CD4-positive, alpha-beta T cell (primary cell): ENCODE measurements around the gene FBXW11. TPM values are rescaled to one million over a fixed set of nuclear protein-coding genes. Genes with fewer than 3 reads are reported as not detected.

ENCODE experiments used
- ATAC-seq: fragments of 200-7000 bp; cut with Tn5 transposase; one replicate; pipeline ENCODE4 v1.10.0; 2022; ENCODE audit warnings: mild to moderate bottlenecking; ENCODE audit not compliant: poor library complexity
- CTCF ChIA-PET: fragments of 350-600 bp; sonication (Branson Sonifier 250); formaldehyde crosslinking; loops from one replicate; lab custom pipeline; 2021; ENCODE audit warnings: antibody characterized with exemption, inconsistent platforms; lab: Charles Lee
- POLR2A ChIA-PET: fragments of 350-600 bp; sonication (Branson Sonifier 250); formaldehyde crosslinking; loops from one replicate; lab custom pipeline; 2021; ENCODE audit warnings: antibody characterized with exemption, inconsistent platforms; lab: Charles Lee
- DNase-seq, 14 experiments: peaks; one replicate each; pipeline ENCODE4 v3.0.0-alpha.2; 2013 to 2020; ENCODE audit warnings: mixed read lengths in 2 of 14
- H3K27ac ChIP-seq, 2 donors: one replicate each; pipeline versions ENCODE4 v1.5.1 to v1.7.0; 2013; ENCODE audit warnings: low read length in 2 of 2, low read depth in 1 of 2, mild to moderate bottlenecking in 1 of 2
- H3K27me3 ChIP-seq, 2 experiments: 1 replicate in 1 of 2; 2 replicates in 1 of 2; pipeline versions ENCODE4 v1.6.1 to v1.7.0; 2013; ENCODE audit warnings: low read length in 2 of 2, control low read depth in 1 of 2, mild to moderate bottlenecking in 1 of 2, moderate library complexity in 1 of 2; ENCODE audit not compliant: insufficient read depth in 2 of 2, control insufficient read depth in 1 of 2
- H3K36me3 ChIP-seq: one replicate; pipeline ENCODE4 v1.6.1; 2013; ENCODE audit warnings: low read length, control low read depth; ENCODE audit not compliant: insufficient read depth
- H3K4me1 ChIP-seq: one replicate; pipeline ENCODE4 v1.6.1; 2013; ENCODE audit warnings: low read length, control low read depth; ENCODE audit not compliant: insufficient read depth
- H3K4me3 ChIP-seq: one replicate; pipeline ENCODE4 v1.5.1; 2013; ENCODE audit warnings: mild to moderate bottlenecking, low read length, moderate library complexity
- H3K9me3 ChIP-seq, 2 experiments: 1 replicate in 1 of 2; 2 replicates in 1 of 2; pipeline versions ENCODE4 v1.6.1 to v1.7.0; 2013; ENCODE audit warnings: low read length in 2 of 2, mild to moderate bottlenecking in 2 of 2, control low read depth in 1 of 2, moderate library complexity in 1 of 2; ENCODE audit not compliant: control insufficient read depth in 1 of 2, insufficient read depth in 1 of 2
- H3K27ac Mint-ChIP-seq: one replicate; pipeline ENCODE4 v1.8.0; 2020; ENCODE audit warnings: mixed read lengths
- H3K27me3 Mint-ChIP-seq: one replicate; pipeline ENCODE4 v1.8.0; 2021; ENCODE audit warnings: mixed read lengths
- H3K36me3 Mint-ChIP-seq: one replicate; pipeline ENCODE4 v1.8.0; 2021; ENCODE audit warnings: low read depth, mixed read lengths
- H3K4me1 Mint-ChIP-seq: one replicate; pipeline ENCODE4 v1.8.0; 2021; ENCODE audit warnings: low read depth, mixed read lengths
- H3K4me3 Mint-ChIP-seq: one replicate; pipeline ENCODE4 v1.8.0; 2020; ENCODE audit warnings: mild to moderate bottlenecking, mixed read lengths
- H3K9me3 Mint-ChIP-seq: one replicate; pipeline ENCODE4 v1.8.0; 2020; ENCODE audit warnings: mixed read lengths
- CTCF ChIP-seq: fragments of 200-600 bp; IDR thresholded peaks from one replicate; pipeline ENCODE4 v1.8.0; 2022; ENCODE audit warnings: antibody characterized with exemption, mild to moderate bottlenecking
- intact Hi-C, 2 experiments: fragments of 100-400 bp; cut with DNase I in 1 of 2; cut with micrococcal nuclease in 1 of 2; formaldehyde crosslinking; loops; one replicate each; pipeline versions ENCODE4 v1.15.1 to v1.9.0; 2023 to 2025; cut with DNase I, micrococcal nuclease
- total RNA-seq, 174 experiments: library from RNA in 2 of 174; stranded (reverse) in 2 of 174; gene quantifications; one replicate each; pipeline ENCODE4 v1.2.3 and lab custom pipeline; 2021 to 2026

The FBXW11 gene
- total RNA-seq, 2 experiments from 2014 or later, result 20.9 to 24.0 TPM

GRCh38 chr5:171965745-171966144 lies 40.7 kb downstream of the FBXW11 start:
- H3K4me3 Mint-ChIP-seq, result no peak overlapping the region
- no peak overlapping the region for H3K27ac Mint-ChIP-seq
- peak in 2 of 14 experiments; percentile 21 to 45 for DNase-seq
- Histone ChIP-seq H3K4me3 (no peak overlapping the region), H3K36me3 (no peaks in the 10 kb centered on the region), H3K27me3 (no peaks in the 10 kb centered on the region), H3K9me3 (peaks cover 0 to 3% of the 10 kb centered on the region in 2 experiments), H3K4me1 (peaks cover 11% of the 10 kb centered on the region), H3K27ac (no peak overlapping the region)
- H3K9me3 Mint-ChIP-seq, result no peaks in the 10 kb centered on the region
- peaks cover 14% of the 10 kb centered on the region for H3K36me3 Mint-ChIP-seq
- no peak for ATAC-seq
- POLR2A ChIA-PET, result no interaction called here
- CTCF ChIA-PET, result no interaction called here
- intact Hi-C loops, result no loop called here
- H3K27me3 Mint-ChIP-seq, result no peaks in the 10 kb centered on the region
- no peak for TF ChIP-seq CTCF
- H3K4me1 Mint-ChIP-seq, result peaks cover 82% of the 10 kb centered on the region

GRCh38 chr5:171963416-171963815 lies 43.0 kb downstream of the FBXW11 start:
- DNase-seq (no peak), ATAC-seq (no peak)
- Histone ChIP-seq H3K9me3 (no peaks in the 10 kb centered on the region), H3K36me3 (no peaks in the 10 kb centered on the region), H3K4me3 (no peak overlapping the region), H3K27me3 (no peaks in the 10 kb centered on the region), H3K27ac (no peak overlapping the region), H3K4me1 (peaks cover 15% of the 10 kb centered on the region)
- intact Hi-C loops, result no loop called here
- POLR2A ChIA-PET, result interaction anchor here (1.1 to 2.2 kb wide), 2 partner anchors 40 to 43 kb away, joined by 3 to 10 read pairs; partner anchors contain the start of gene FBXW11
- peaks cover 1% of the 10 kb centered on the region for H3K36me3 Mint-ChIP-seq
- H3K4me1 Mint-ChIP-seq, result peaks cover 88% of the 10 kb centered on the region
- TF ChIP-seq CTCF, result no peak
- H3K4me3 Mint-ChIP-seq, result no peak overlapping the region
- H3K27me3 Mint-ChIP-seq, result no peaks in the 10 kb centered on the region
- H3K9me3 Mint-ChIP-seq, result no peaks in the 10 kb centered on the region
- CTCF ChIA-PET, result no interaction called here
- no peak overlapping the region for H3K27ac Mint-ChIP-seq

GRCh38 chr5:171961117-171961516 lies 45.3 kb downstream of the FBXW11 start:
- Histone ChIP-seq H3K4me3 (no peak overlapping the region), H3K4me1 (peaks cover 27% of the 10 kb centered on the region), H3K36me3 (no peaks in the 10 kb centered on the region), H3K27ac (no peak overlapping the region), H3K27me3 (no peaks in the 10 kb centered on the region), H3K9me3 (no peaks in the 10 kb centered on the region)
- Mint-ChIP-seq H3K4me3 (no peak overlapping the region), H3K4me1 (peaks cover 93% of the 10 kb centered on the region), H3K27ac (no peak overlapping the region), H3K9me3 (no peaks in the 10 kb centered on the region), H3K27me3 (no peaks in the 10 kb centered on the region), H3K36me3 (no peaks in the 10 kb centered on the region)
- no peak for TF ChIP-seq CTCF
- peak in 2 of 14 experiments; percentile 18 to 28 for DNase-seq
- CTCF ChIA-PET, result no interaction called here
- ATAC-seq, result no peak
- POLR2A ChIA-PET, result interaction anchor here (0.7 kb wide), 1 partner anchor 97 kb away, joined by 3 read pairs; no protein-coding TSS in a partner anchor
- intact Hi-C loops, result no loop called here
